Type B pancreatic cell (in vitro differentiated cells): Measurements from ENCODE around the gene GALK2. TPM values are rescaled to one million over a fixed set of nuclear protein-coding genes. Genes with fewer than 3 reads are reported as not detected.
"Not testable (repeated sequence)": the region's sequence is repeated elsewhere in the genome, so short reads cannot be mapped to it uniquely, and the experiment has no call there.

Experiments used
- DNase-seq: peaks from one replicate; pipeline ENCODE4 v3.0.0; 2021; ENCODE audit warnings: mixed read lengths; ENCODE audit not compliant: unreplicated experiment; ENCODE audit errors: extremely low spot score
- H3K27ac Mint-ChIP-seq: 2 replicates; pipeline ENCODE4 v1.8.0; 2021; ENCODE audit warnings: mild to moderate bottlenecking, mixed read lengths
- H3K27me3 Mint-ChIP-seq: 2 replicates; pipeline ENCODE4 v1.8.0; 2021; ENCODE audit warnings: mixed read lengths
- H3K36me3 Mint-ChIP-seq: 2 replicates; pipeline ENCODE4 v1.8.0; 2021; ENCODE audit warnings: mixed read lengths
- H3K4me1 Mint-ChIP-seq: one replicate; pipeline ENCODE4 v1.8.0; 2021; ENCODE audit warnings: mixed read lengths; ENCODE audit not compliant: unreplicated experiment
- H3K4me3 Mint-ChIP-seq: 2 replicates; pipeline ENCODE4 v1.8.0; 2021; ENCODE audit warnings: mild to moderate bottlenecking, mixed read lengths
- H3K9me3 Mint-ChIP-seq: 2 replicates; pipeline ENCODE4 v1.8.0; 2021; ENCODE audit warnings: mixed read lengths
- CTCF ChIP-seq: fragments of 200-600 bp; sonication (generic); conservative IDR thresholded peaks from 2 replicates; pipeline ENCODE4 v1.5.0; 2021; ENCODE audit warnings: antibody characterized with exemption, mild to moderate bottlenecking
- total RNA-seq: library from RNA; stranded (reverse); gene quantifications from 2 replicates; pipeline ENCODE4 v1.2.1, GENCODE V29; 2021; ENCODE audit warnings: low replicate concordance

GALK2 gene
- total RNA-seq, 1 donor from 2014 or later: 24.9 TPM

GRCh38 chr15:49164865-49165264 lies 5.2 kb upstream of the GALK2 start:
- H3K27me3 Mint-ChIP-seq: no peaks in the 10 kb centered on the region
- H3K27ac Mint-ChIP-seq: no peak overlapping the region
- H3K4me1 Mint-ChIP-seq: peaks cover 7% of the 10 kb centered on the region
- H3K9me3 Mint-ChIP-seq: no peaks in the 10 kb centered on the region
- no peak overlapping the region for H3K4me3 Mint-ChIP-seq
- H3K36me3 Mint-ChIP-seq: peaks cover 9% of the 10 kb centered on the region
- TF ChIP-seq CTCF: no peak
- no peak for DNase-seq

- Mint-ChIP-seq H3K27ac (no peak overlapping the region), H3K27me3 (no peaks in the 10 kb centered on the region), H3K4me3 (no peak overlapping the region), H3K9me3 (no peaks in the 10 kb centered on the region), H3K4me1 (peaks cover 17% of the 10 kb centered on the region), H3K36me3 (peaks cover 4% of the 10 kb centered on the region)
- no peak for TF ChIP-seq CTCF
- no peak for DNase-seq
These were observed 2.0 kb upstream of the GALK2 start for GRCh38 chr15:49168016-49168415.

- DNase-seq: no peak
- peaks cover 9% of the 10 kb centered on the region for H3K36me3 Mint-ChIP-seq
- no peaks in the 10 kb centered on the region for H3K27me3 Mint-ChIP-seq
- no peak overlapping the region for H3K27ac Mint-ChIP-seq
- peaks cover 7% of the 10 kb centered on the region for H3K9me3 Mint-ChIP-seq
- H3K4me3 Mint-ChIP-seq: peak overlapping the region; percentile 96
- H3K4me1 Mint-ChIP-seq: peaks cover 17% of the 10 kb centered on the region
- TF ChIP-seq CTCF: no peak
These were observed 1.7 kb downstream of the GALK2 start for GRCh38 chr15:49171790-49172189.

GRCh38 chr15:49174902-49175301 lies 4.9 kb downstream of the GALK2 start:
- no peaks in the 10 kb centered on the region for H3K27me3 Mint-ChIP-seq
- no peak for TF ChIP-seq CTCF
- peaks cover 7% of the 10 kb centered on the region for H3K9me3 Mint-ChIP-seq
- no peak overlapping the region for H3K27ac Mint-ChIP-seq
- H3K36me3 Mint-ChIP-seq: peaks cover 9% of the 10 kb centered on the region
- peaks cover 10% of the 10 kb centered on the region for H3K4me1 Mint-ChIP-seq
- DNase-seq: no peak
- no peak overlapping the region for H3K4me3 Mint-ChIP-seq

- H3K36me3 Mint-ChIP-seq, DNase-seq, H3K9me3 Mint-ChIP-seq, H3K4me3 Mint-ChIP-seq, H3K27me3 Mint-ChIP-seq, H3K27ac Mint-ChIP-seq, H3K4me1 Mint-ChIP-seq: not testable (repeated sequence)
These were observed 5.7 kb downstream of the GALK2 start for GRCh38 chr15:49175582-49176397.

- Mint-ChIP-seq H3K4me3 (no peak overlapping the region), H3K4me1 (no peaks in the 10 kb centered on the region), H3K36me3 (peaks cover 9% of the 10 kb centered on the region), H3K9me3 (peaks cover 7% of the 10 kb centered on the region), H3K27me3 (no peaks in the 10 kb centered on the region), H3K27ac (no peak overlapping the region)
- TF ChIP-seq CTCF: no peak
- no peak for DNase-seq
These were observed 8.4 kb downstream of the GALK2 start for GRCh38 chr15:49178497-49178896.
